Activated T-cell treated with anti-CD3 and anti-CD28 coated beads for 1 hour (primary cell): Measurements from ENCODE around the gene LINGO4.

ENCODE experiments used
- DNase-seq: peaks from one replicate; pipeline ENCODE4 v3.0.0-alpha.2; 2020; ENCODE audit warnings: low read depth

The LINGO4 gene

GRCh38 chr1:151805066-151805820 lies at the start of gene LINGO4:
TSS of gene LINGO4 (minus strand) at chr1:151805419. CDS start at chr1:151802704, 2,715 bp downstream.
- no peak for DNase-seq

- DNase-seq, result no peak
These were observed 49.4 kb upstream of the LINGO4 start for GRCh38 chr1:151854658-151855057.

GRCh38 chr1:151853411-151853943 lies 48.3 kb upstream of the LINGO4 start, which contains the start of gene THEM5:
TSS of gene THEM5 (minus strand) at chr1:151853712. CDS start at chr1:151853565, 147 bp downstream.
- DNase-seq, result no peak

- no peak for DNase-seq
These were observed 47.5 kb upstream of the LINGO4 start for GRCh38 chr1:151852733-151853132.

- no peak for DNase-seq
These were observed 46.7 kb upstream of the LINGO4 start for GRCh38 chr1:151851886-151852285.

GRCh38 chr1:151849871-151850270 lies 44.7 kb upstream of the LINGO4 start:
- no peak for DNase-seq

GRCh38 chr1:151849126-151849525 lies 43.9 kb upstream of the LINGO4 start:
- DNase-seq, result no peak

- DNase-seq, result no peak
These were observed 42.8 kb upstream of the LINGO4 start for GRCh38 chr1:151847867-151848596.

GRCh38 chr1:151846686-151847237 lies 41.5 kb upstream of the LINGO4 start:
- DNase-seq, result no peak

- no peak for DNase-seq
These were observed 40.9 kb upstream of the LINGO4 start for GRCh38 chr1:151846062-151846568.

GRCh38 chr1:151843398-151843797 lies 38.2 kb upstream of the LINGO4 start:
- no peak for DNase-seq

GRCh38 chr1:151841141-151841540 lies 35.9 kb upstream of the LINGO4 start:
- DNase-seq, result no peak

GRCh38 chr1:151840421-151840820 lies 35.2 kb upstream of the LINGO4 start:
- no peak for DNase-seq

- peak; percentile 48 for DNase-seq
These were observed 34.5 kb upstream of the LINGO4 start, which contains the start of gene C2CD4D for GRCh38 chr1:151839457-151840403. TSS of gene C2CD4D (minus strand) at chr1:151839820. CDS start at chr1:151838989, 831 bp downstream.

- DNase-seq, result no peak
These were observed 33.8 kb upstream of the LINGO4 start for GRCh38 chr1:151839082-151839412.

GRCh38 chr1:151838222-151839081 lies 33.2 kb upstream of the LINGO4 start:
- DNase-seq, result peak; percentile 29

- no peak for DNase-seq
These were observed 32.6 kb upstream of the LINGO4 start for GRCh38 chr1:151837884-151838221.

GRCh38 chr1:151837197-151837596 lies 32.0 kb upstream of the LINGO4 start:
- no peak for DNase-seq

- DNase-seq, result no peak
These were observed 30.4 kb upstream of the LINGO4 start for GRCh38 chr1:151835596-151835995.

GRCh38 chr1:151834239-151834638 lies 29.0 kb upstream of the LINGO4 start:
- DNase-seq, result no peak
